ENCODE data around the gene KLK6.

The KLK6 gene

GRCh38 chr19:50969413-50969760 is at the start of gene KLK6:
Gene KLK6, minus strand, starts transcription at chr19:50969591. Its CDS starts 1,487 bp downstream, at chr19:50968104.
- WGBS (ENCODE audit: insufficient coverage, insufficient read length): no CpG with 5 or more reads among the region's 19 CpGs
- no peak within 1 kb of the TSS for H3K4me3 ChIP-seq (ENCODE audit: low read length)
- H3K27ac ChIP-seq (ENCODE audit: low read length): no peak within 1 kb of the TSS
- H3K27me3 ChIP-seq (ENCODE audit: control insufficient read depth, insufficient read depth, low read length): no peaks in the 10 kb centered on the region
- H3K9me3 ChIP-seq (ENCODE audit: control insufficient read depth, insufficient read depth, low read length): no peaks in the 10 kb centered on the region
- no peaks in the 10 kb centered on the region for H3K4me1 ChIP-seq (ENCODE audit: control insufficient read depth, insufficient read depth, low read length)
- no peak for DNase-seq (ENCODE audit: low read depth, low spot score)
- H3K36me3 ChIP-seq (ENCODE audit: control insufficient read depth, insufficient read depth, low read length): no peaks in the 10 kb centered on the region

GRCh38 chr19:51018745-51019543 is 49.6 kb upstream of the KLK6 start:
- no peaks in the 10 kb centered on the region for H3K36me3 ChIP-seq (ENCODE audit: control insufficient read depth, insufficient read depth, low read length)
- H3K27me3 ChIP-seq (ENCODE audit: control insufficient read depth, insufficient read depth, low read length): no peaks in the 10 kb centered on the region; the same call in none of the 2 replicates
- no CpG with 5 or more reads among the region's 68 CpGs for WGBS (ENCODE audit: insufficient coverage, insufficient read length)
- no peaks in the 10 kb centered on the region for H3K9me3 ChIP-seq (ENCODE audit: control insufficient read depth, insufficient read depth, low read length)
- no peaks in the 10 kb centered on the region for H3K4me1 ChIP-seq (ENCODE audit: control insufficient read depth, insufficient read depth, low read length)
- H3K4me3 ChIP-seq (ENCODE audit: low read length): peak overlapping the region; percentile 48
- no peak for DNase-seq (ENCODE audit: low read depth, low spot score)
- no peak overlapping the region for H3K27ac ChIP-seq (ENCODE audit: low read length)

- Histone ChIP-seq H3K27me3 (ENCODE audit: control insufficient read depth, insufficient read depth, low read length) (no peaks in the 10 kb centered on the region; the same call in none of the 2 replicates), H3K36me3 (ENCODE audit: control insufficient read depth, insufficient read depth, low read length) (no peaks in the 10 kb centered on the region), H3K4me3 (ENCODE audit: low read length) (peak overlapping the region; percentile 69; the same call in 1 of the 2 replicates), H3K9me3 (ENCODE audit: control insufficient read depth, insufficient read depth, low read length) (no peaks in the 10 kb centered on the region), H3K27ac (ENCODE audit: low read length) (no peak overlapping the region), H3K4me1 (ENCODE audit: control insufficient read depth, insufficient read depth, low read length) (no peaks in the 10 kb centered on the region)
- peak; percentile 87 for DNase-seq (ENCODE audit: low read depth, low spot score)
- no CpG with 5 or more reads among the region's 68 CpGs for WGBS (ENCODE audit: insufficient coverage, insufficient read length)
Measured at GRCh38 chr19:51016798-51017683, 47.6 kb upstream of the KLK6 start.

DNA sequence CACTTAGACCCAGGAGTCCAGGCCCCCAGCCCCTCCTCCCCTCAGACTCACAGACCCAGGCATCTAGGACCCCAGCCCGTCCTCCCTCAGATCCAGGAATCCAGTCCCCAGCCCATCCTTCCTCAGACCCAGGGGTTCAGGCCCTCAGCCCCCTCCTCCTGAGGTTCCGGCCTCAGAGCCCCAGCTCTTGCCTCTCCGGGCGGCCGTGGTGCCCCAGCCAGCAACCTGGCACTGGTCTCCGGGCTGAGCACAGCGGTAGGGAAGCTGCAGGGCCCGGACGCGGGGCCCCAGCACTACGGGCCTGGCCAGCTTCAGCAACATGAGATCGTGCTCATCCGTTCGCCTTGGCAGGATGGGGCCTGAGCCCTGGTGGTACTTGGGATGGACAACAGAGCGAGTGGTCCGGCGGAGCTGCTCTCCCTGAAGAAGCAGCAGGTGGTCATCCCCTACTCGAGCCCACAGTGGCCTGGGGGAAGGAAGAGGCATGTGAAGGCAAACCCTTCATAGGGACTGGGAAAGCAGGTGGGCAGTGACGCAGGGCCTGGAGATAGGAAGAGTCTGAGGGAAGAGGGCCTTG is 46.4 kb upstream of the KLK6 start:
- H3K27ac ChIP-seq (ENCODE audit: low read length): no peak overlapping the region

GRCh38 chr19:51014242-51014641 is 44.9 kb upstream of the KLK6 start:
- H3K4me3 ChIP-seq (ENCODE audit: low read length): no peak overlapping the region
- H3K27me3 ChIP-seq (ENCODE audit: control insufficient read depth, insufficient read depth, low read length): no peaks in the 10 kb centered on the region; the same call in none of the 2 replicates
- no peaks in the 10 kb centered on the region for H3K36me3 ChIP-seq (ENCODE audit: control insufficient read depth, insufficient read depth, low read length)
- no CpG with 5 or more reads among the region's 6 CpGs for WGBS (ENCODE audit: insufficient coverage, insufficient read length)
- no peaks in the 10 kb centered on the region for H3K9me3 ChIP-seq (ENCODE audit: control insufficient read depth, insufficient read depth, low read length)
- DNase-seq (ENCODE audit: low read depth, low spot score): no peak
- no peak overlapping the region for H3K27ac ChIP-seq (ENCODE audit: low read length)
- H3K4me1 ChIP-seq (ENCODE audit: control insufficient read depth, insufficient read depth, low read length): no peaks in the 10 kb centered on the region

More for the DNA sequence above, 46.4 kb upstream of the KLK6 start:
- H3K4me3 ChIP-seq (ENCODE audit: low read length): no peak overlapping the region
- no peaks in the 10 kb centered on the region for H3K9me3 ChIP-seq (ENCODE audit: control insufficient read depth, insufficient read depth, low read length)
- no peaks in the 10 kb centered on the region for H3K36me3 ChIP-seq (ENCODE audit: control insufficient read depth, insufficient read depth, low read length)
- no peaks in the 10 kb centered on the region; the same call in none of the 2 replicates for H3K27me3 ChIP-seq (ENCODE audit: control insufficient read depth, insufficient read depth, low read length)
- DNase-seq (ENCODE audit: low read depth, low spot score): no peak
- H3K4me1 ChIP-seq (ENCODE audit: control insufficient read depth, insufficient read depth, low read length): no peaks in the 10 kb centered on the region
- WGBS (ENCODE audit: insufficient coverage, insufficient read length): no CpG with 5 or more reads among the region's 19 CpGs

DNA sequence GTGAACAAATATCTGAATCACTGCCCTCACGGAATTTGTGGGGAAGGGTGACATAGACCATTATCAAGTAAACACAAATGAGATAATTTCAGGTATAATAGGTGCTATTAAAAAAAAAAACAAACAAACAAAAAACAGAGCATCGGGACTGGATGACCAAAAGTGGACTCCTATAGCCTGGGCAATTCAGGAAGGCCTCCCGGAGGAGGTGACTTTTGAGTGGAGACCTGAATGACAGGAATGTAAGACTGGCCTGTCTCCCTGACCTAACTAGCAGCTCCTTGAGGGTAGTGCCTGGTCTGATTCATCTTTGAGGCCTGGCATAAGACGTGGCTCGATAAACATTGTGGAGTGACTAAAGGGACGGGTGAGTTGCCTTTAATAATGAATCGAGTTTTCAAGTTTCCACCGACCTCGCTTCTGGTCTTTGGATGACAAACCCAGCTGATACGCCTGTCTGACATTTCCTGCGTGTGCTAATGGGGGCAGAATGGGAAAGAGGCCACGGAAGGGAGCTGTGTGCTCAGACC is 43.3 kb upstream of the KLK6 start:
- DNase-seq (ENCODE audit: low read depth, low spot score): no peak
- H3K4me1 ChIP-seq (ENCODE audit: control insufficient read depth, insufficient read depth, low read length): no peaks in the 10 kb centered on the region
- no peak overlapping the region for H3K4me3 ChIP-seq (ENCODE audit: low read length)
- WGBS (ENCODE audit: insufficient coverage, insufficient read length): no CpG with 5 or more reads among the region's 12 CpGs
- no peaks in the 10 kb centered on the region for H3K36me3 ChIP-seq (ENCODE audit: control insufficient read depth, insufficient read depth, low read length)
- no peaks in the 10 kb centered on the region; the same call in 1 of the 2 replicates for H3K27me3 ChIP-seq (ENCODE audit: control insufficient read depth, insufficient read depth, low read length)
- H3K9me3 ChIP-seq (ENCODE audit: control insufficient read depth, insufficient read depth, low read length): no peaks in the 10 kb centered on the region
- no peak overlapping the region for H3K27ac ChIP-seq (ENCODE audit: low read length)

DNA sequence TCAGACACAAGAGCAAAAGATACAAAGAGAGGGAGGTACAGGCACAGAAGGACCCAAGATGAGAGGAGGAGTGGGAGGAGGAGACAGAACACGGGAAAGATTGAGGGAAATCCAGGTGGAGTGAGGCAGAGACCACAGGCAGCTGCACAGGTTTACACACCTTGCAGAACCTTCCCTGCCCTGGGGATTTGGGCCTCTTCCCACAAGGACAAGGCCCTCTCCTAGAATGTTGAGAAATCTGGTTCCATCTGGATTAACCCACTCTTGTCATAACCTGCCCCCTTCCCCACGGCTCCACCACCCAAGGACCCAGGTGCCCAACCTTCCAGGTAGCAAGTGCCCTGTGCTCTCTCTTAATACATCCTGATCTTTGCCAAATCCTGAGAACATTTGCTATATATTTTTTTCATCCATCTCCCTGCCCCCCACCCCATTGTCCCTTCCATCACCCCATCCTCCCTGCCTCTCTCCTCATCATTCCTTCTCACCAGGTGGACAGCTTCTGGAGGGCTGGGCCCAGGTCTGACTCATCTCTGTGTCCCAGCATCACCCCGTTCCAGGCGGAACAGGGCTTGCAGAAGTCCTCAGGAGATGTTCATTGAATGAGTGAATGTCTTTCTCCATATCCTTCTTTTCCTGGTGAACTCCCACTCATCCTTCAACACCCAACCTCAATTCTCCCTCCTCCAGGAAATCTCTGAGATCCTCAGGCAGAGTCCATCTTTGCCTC is 40.8 kb upstream of the KLK6 start:
- Histone ChIP-seq H3K27ac (ENCODE audit: low read length) (no peak overlapping the region), H3K4me1 (ENCODE audit: control insufficient read depth, insufficient read depth, low read length) (no peaks in the 10 kb centered on the region), H3K9me3 (ENCODE audit: control insufficient read depth, insufficient read depth, low read length) (no peaks in the 10 kb centered on the region), H3K27me3 (ENCODE audit: control insufficient read depth, insufficient read depth, low read length) (no peaks in the 10 kb centered on the region; the same call in 1 of the 2 replicates), H3K4me3 (ENCODE audit: low read length) (no peak overlapping the region), H3K36me3 (ENCODE audit: control insufficient read depth, insufficient read depth, low read length) (no peaks in the 10 kb centered on the region)
- no peak for DNase-seq (ENCODE audit: low read depth, low spot score)
- WGBS (ENCODE audit: insufficient coverage, insufficient read length): no CpG with 5 or more reads among the region's 4 CpGs

DNA sequence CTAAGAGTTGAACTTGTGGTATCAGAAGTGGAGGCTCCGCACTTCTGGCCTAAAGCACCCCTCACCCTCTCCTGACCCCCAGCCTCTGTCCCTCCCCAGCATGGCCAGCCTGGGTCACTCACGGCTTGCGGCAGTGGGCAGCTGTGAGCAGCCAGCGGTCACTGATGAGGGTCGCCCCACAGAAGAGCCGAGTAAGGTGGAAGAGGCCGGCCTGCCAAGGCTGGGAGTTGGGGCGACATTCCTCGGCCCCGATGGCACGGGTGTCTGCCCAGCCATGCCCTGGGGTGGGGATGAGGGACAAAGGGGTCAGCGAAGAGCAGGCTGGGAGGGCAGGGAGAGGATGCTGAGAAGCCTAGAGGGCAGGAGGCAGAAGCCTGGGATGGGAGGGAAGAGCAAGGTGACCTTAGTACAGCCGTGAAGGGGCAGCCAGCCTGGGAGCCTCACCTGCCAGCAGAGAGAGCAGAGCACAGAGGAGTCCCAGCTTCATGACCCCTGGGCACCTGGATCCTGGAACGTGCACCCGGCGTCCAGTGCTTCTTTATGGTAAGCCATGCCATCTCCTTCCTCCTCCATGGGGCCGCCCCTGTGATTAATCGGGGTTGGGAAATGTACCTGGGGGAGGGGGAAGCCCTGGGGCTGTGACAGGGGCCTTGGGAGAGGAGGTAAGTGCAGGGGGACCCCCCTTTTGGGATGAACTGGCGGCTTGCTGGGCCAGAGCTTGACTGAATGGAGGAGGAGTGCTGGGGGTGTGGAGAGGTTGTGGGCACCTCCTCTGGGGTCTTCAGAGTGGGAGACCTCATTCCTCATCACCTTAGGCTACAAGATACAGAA is 39.9 kb upstream of the KLK6 start:
- no peaks in the 10 kb centered on the region for H3K36me3 ChIP-seq (ENCODE audit: control insufficient read depth, insufficient read depth, low read length)
- H3K9me3 ChIP-seq (ENCODE audit: control insufficient read depth, insufficient read depth, low read length): no peaks in the 10 kb centered on the region
- H3K4me1 ChIP-seq (ENCODE audit: control insufficient read depth, insufficient read depth, low read length): no peaks in the 10 kb centered on the region
- no peak overlapping the region for H3K4me3 ChIP-seq (ENCODE audit: low read length)
- H3K27ac ChIP-seq (ENCODE audit: low read length): no peak overlapping the region
- DNase-seq (ENCODE audit: low read depth, low spot score): no peak
- no CpG with 5 or more reads among the region's 19 CpGs for WGBS (ENCODE audit: insufficient coverage, insufficient read length)
- no peaks in the 10 kb centered on the region for H3K27me3 ChIP-seq (ENCODE audit: control insufficient read depth, insufficient read depth, low read length)

DNA sequence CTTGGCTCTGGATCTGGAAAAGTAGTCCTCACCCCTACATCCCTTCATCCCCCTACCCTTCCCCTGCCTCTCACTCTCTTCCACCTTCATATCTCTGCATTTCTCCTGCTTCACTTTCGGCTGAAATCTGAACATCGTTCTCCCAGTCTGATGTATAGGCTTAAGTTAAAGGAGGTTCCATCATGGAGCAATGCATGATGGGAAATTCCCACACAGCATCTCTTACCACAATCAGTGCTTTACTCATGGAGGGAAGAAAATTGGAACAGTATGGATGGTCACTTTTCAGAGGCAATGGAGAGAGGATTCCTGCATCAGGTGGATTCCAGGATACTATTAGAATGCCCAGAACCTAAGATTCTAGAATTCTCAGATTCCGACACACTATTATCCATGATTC is 38.1 kb upstream of the KLK6 start:
- H3K4me3 ChIP-seq (ENCODE audit: low read length): no peak overlapping the region
- H3K27me3 ChIP-seq (ENCODE audit: control insufficient read depth, insufficient read depth, low read length): no peaks in the 10 kb centered on the region
- no peaks in the 10 kb centered on the region for H3K4me1 ChIP-seq (ENCODE audit: control insufficient read depth, insufficient read depth, low read length)
- H3K9me3 ChIP-seq (ENCODE audit: control insufficient read depth, insufficient read depth, low read length): no peaks in the 10 kb centered on the region
- no peak overlapping the region for H3K27ac ChIP-seq (ENCODE audit: low read length)
- DNase-seq (ENCODE audit: low read depth, low spot score): no peak
- no peaks in the 10 kb centered on the region for H3K36me3 ChIP-seq (ENCODE audit: control insufficient read depth, insufficient read depth, low read length)
- no CpG with 5 or more reads among the region's 3 CpGs for WGBS (ENCODE audit: insufficient coverage, insufficient read length)

All from iPS DF 6.9 (cell line).